Activated CD8-positive, alpha-beta T cell treated with anti-CD3 and anti-CD28 coated beads for 36 hours (primary cell): Measurements from ENCODE around the gene BDH1. TPM values are rescaled to one million over a fixed set of nuclear protein-coding genes. Genes with fewer than 3 reads are reported as not detected.

Experiments
- ATAC-seq: fragments of 200-7000 bp; cut with Tn5 transposase; one replicate; pipeline ENCODE4 v1.10.0; 2021; ENCODE audit warnings: mild to moderate bottlenecking, moderate library complexity
- CTCF ChIA-PET: fragments of 350-600 bp; sonication (Branson Sonifier 250); formaldehyde crosslinking; loops from one replicate; lab custom pipeline; 2021; ENCODE audit warnings: antibody characterized with exemption; lab: Charles Lee
- POLR2A ChIA-PET: fragments of 350-600 bp; sonication (Branson Sonifier 250); formaldehyde crosslinking; loops from one replicate; lab custom pipeline; 2021; ENCODE audit warnings: antibody characterized with exemption; lab: Charles Lee
- DNase-seq: peaks from one replicate; pipeline ENCODE4 v3.0.0-alpha.2; 2020
- H3K27ac Mint-ChIP-seq: one replicate; pipeline ENCODE4 v1.8.0; 2021; ENCODE audit warnings: mild to moderate bottlenecking, mixed read lengths
- H3K27me3 Mint-ChIP-seq: one replicate; pipeline ENCODE4 v1.8.0; 2021; ENCODE audit warnings: mixed read lengths
- H3K36me3 Mint-ChIP-seq: one replicate; pipeline ENCODE4 v1.8.0; 2021; ENCODE audit warnings: low read depth, mixed read lengths
- H3K4me1 Mint-ChIP-seq: one replicate; pipeline ENCODE4 v1.8.0; 2021; ENCODE audit warnings: low read depth, mixed read lengths
- H3K4me3 Mint-ChIP-seq: one replicate; pipeline ENCODE4 v1.8.0; 2021; ENCODE audit warnings: mild to moderate bottlenecking, moderate library complexity, mixed read lengths
- H3K9me3 Mint-ChIP-seq: one replicate; pipeline ENCODE4 v1.8.0; 2021; ENCODE audit warnings: mixed read lengths
- intact Hi-C: fragments of 100-400 bp; cut with micrococcal nuclease; formaldehyde crosslinking; loops from one replicate; pipeline ENCODE4 v1.10.0; 2022
- total RNA-seq, 2 experiments: library from RNA; stranded (reverse); gene quantifications; one replicate each; pipeline ENCODE4 v1.2.3, GENCODE V29; 2021
- TF ChIP-seq, protein P1 (sequence below): fragments of 200-600 bp; IDR thresholded peaks from one replicate; pipeline ENCODE4 v1.8.0; 2022; ENCODE audit warnings: antibody characterized with exemption, mild to moderate bottlenecking

The BDH1 gene
- total RNA-seq, 2 experiments from 2014 or later: 118 to 126 TPM

- H3K27me3 Mint-ChIP-seq: no peaks in the 10 kb centered on the region
- H3K9me3 Mint-ChIP-seq: peaks cover 2% of the 10 kb centered on the region
- ChIA-PET POLR2A (no interaction called here), CTCF (no interaction called here)
- intact Hi-C loops: no loop called here
- H3K4me3 Mint-ChIP-seq: no peak overlapping the region
- H3K36me3 Mint-ChIP-seq: no peaks in the 10 kb centered on the region
- DNase-seq (no peak), ATAC-seq (no peak)
- TF ChIP-seq, protein P1, sequence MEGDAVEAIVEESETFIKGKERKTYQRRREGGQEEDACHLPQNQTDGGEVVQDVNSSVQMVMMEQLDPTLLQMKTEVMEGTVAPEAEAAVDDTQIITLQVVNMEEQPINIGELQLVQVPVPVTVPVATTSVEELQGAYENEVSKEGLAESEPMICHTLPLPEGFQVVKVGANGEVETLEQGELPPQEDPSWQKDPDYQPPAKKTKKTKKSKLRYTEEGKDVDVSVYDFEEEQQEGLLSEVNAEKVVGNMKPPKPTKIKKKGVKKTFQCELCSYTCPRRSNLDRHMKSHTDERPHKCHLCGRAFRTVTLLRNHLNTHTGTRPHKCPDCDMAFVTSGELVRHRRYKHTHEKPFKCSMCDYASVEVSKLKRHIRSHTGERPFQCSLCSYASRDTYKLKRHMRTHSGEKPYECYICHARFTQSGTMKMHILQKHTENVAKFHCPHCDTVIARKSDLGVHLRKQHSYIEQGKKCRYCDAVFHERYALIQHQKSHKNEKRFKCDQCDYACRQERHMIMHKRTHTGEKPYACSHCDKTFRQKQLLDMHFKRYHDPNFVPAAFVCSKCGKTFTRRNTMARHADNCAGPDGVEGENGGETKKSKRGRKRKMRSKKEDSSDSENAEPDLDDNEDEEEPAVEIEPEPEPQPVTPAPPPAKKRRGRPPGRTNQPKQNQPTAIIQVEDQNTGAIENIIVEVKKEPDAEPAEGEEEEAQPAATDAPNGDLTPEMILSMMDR: no peak
- H3K4me1 Mint-ChIP-seq: no peaks in the 10 kb centered on the region
- H3K27ac Mint-ChIP-seq: no peak overlapping the region
Observed at GRCh38 chr3:197495999-197496745, 59.6 kb downstream of the BDH1 start.

DNA sequence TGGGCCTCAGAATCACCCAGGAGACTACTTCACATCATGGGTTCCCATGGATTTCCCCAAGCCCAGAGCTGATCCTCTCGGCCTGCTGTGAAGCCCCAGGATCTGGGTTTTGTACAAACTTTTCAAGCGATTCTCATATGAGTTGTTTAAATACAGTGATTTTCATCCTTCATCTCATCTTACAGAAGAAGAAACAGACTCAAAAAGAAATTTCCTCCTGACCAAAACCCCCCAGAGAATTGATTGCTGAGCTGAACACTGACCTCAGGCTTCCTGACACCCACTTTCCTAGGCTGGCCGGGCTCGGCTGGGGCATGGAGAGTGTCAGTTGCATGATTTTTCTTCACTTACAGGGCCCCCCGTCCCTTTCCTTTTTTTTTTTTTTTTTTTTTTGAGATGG, 60.3 kb downstream of the BDH1 start:
- no peak overlapping the region for H3K27ac Mint-ChIP-seq
- no peaks in the 10 kb centered on the region for H3K4me1 Mint-ChIP-seq
- no peaks in the 10 kb centered on the region for H3K36me3 Mint-ChIP-seq
- peaks cover 2% of the 10 kb centered on the region for H3K9me3 Mint-ChIP-seq
- intact Hi-C loops: no loop called here
- ChIA-PET CTCF (no interaction called here), POLR2A (no interaction called here)
- ATAC-seq: no peak
- H3K4me3 Mint-ChIP-seq: no peak overlapping the region
- TF ChIP-seq, protein P1: no peak
- no peaks in the 10 kb centered on the region for H3K27me3 Mint-ChIP-seq
- no peak for DNase-seq

GRCh38 chr3:197495059-197495455, 60.7 kb downstream of the BDH1 start:
- TF ChIP-seq, protein P1: no peak
- Mint-ChIP-seq H3K27ac (no peak overlapping the region), H3K9me3 (peaks cover 2% of the 10 kb centered on the region), H3K27me3 (no peaks in the 10 kb centered on the region), H3K36me3 (no peaks in the 10 kb centered on the region), H3K4me1 (no peaks in the 10 kb centered on the region), H3K4me3 (no peak overlapping the region)
- ChIA-PET CTCF (no interaction called here), POLR2A (no interaction called here)
- ATAC-seq (no peak), DNase-seq (no peak)
- intact Hi-C loops: no loop called here

DNA sequence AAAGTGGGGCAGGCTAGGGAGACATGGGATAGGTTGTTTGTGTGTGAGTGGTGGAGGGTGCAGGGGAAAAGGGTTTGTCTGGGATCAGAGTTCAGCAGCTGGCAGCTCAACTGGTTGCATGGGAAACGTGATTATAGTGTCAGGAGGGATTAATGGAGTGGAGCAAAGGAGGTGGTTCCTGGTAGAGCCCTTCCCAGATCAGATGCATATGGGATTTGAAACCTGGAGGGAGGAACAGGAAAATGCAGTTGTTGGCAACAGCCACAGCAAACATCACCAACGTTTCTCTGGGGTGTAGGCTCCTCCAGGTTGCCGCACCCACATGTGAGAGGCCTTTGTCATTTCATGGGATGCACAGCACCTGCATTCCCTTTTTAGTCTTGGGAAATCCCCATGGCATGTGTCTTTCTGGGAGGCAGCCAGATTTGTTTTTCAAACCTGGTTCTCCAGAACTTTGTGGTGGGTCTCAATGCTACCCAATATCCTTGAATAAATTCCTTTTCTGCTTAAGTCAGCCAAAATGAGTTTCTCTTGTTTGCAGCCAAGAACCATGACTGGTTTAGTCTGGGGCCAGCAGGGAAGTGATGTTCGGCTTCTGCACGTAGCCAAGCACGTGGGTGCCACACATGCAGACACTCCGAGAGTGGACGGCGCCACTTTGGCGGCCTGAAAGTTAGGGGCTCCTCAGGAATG, 61.3 kb downstream of the BDH1 start:
- Mint-ChIP-seq H3K9me3 (peaks cover 2% of the 10 kb centered on the region), H3K4me1 (no peaks in the 10 kb centered on the region), H3K36me3 (no peaks in the 10 kb centered on the region), H3K27ac (no peak overlapping the region), H3K27me3 (no peaks in the 10 kb centered on the region), H3K4me3 (no peak overlapping the region)
- TF ChIP-seq, protein P1: no peak
- ChIA-PET POLR2A (no interaction called here), CTCF (interaction anchor here (1.3 kb wide), 1 partner anchor 237 kb away, joined by 5 read pairs; no protein-coding TSS in a partner anchor)
- ATAC-seq (no peak), DNase-seq (no peak)
- intact Hi-C loops: no loop called here

DNA sequence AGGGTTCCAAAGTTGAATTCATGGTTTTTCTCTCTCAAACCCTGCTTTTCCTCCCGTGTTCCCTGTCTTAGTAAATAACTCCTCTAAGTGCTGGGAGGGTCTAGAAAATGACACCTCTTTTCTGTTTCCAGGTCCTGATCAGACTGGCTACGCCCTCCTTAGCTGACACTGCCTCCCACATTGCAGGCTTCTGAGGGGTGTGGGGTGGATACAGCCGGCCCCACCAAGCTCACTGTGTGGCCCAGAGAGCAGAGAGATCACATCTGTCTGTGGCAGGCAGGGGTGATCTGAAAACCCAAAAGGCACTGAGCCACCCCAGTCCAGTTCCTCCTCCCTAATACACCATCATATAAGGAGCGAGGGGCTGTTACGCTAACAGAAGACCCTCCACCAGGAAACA, 62.7 kb downstream of the BDH1 start:
- H3K27ac Mint-ChIP-seq: no peak overlapping the region
- POLR2A ChIA-PET: no interaction called here
- DNase-seq: no peak
- H3K4me1 Mint-ChIP-seq: no peaks in the 10 kb centered on the region
- CTCF ChIA-PET: interaction anchor here (1.8 kb wide), 1 partner anchor 9 kb away, joined by 5 read pairs; no protein-coding TSS in a partner anchor
- ATAC-seq: no peak
- intact Hi-C loops: no loop called here
- H3K27me3 Mint-ChIP-seq: no peaks in the 10 kb centered on the region
- H3K36me3 Mint-ChIP-seq: no peaks in the 10 kb centered on the region
- no peaks in the 10 kb centered on the region for H3K9me3 Mint-ChIP-seq
- TF ChIP-seq, protein P1: no peak
- no peak overlapping the region for H3K4me3 Mint-ChIP-seq
